ENCODE measurements around the gene PAQR9. TPM values are rescaled to one million over a fixed set of nuclear protein-coding genes. Genes with fewer than 3 reads are reported as not detected.

Gene PAQR9
- total and polyA plus RNA-seq, 10 donors, result 0.04 to 0.64 (median 0.42) TPM; not detected in 6

- TF ChIP-seq CTCF (IDR thresholded peaks at IDR 0.05 in 8 of 11, conservative IDR thresholded peaks at IDR 0.05 in 3 of 11), result no peak
- TF ChIP-seq POLR2AphosphoS5 (IDR thresholded peaks at IDR 0.05), result no peak
- WGBS, 5 donors, result 69 to 85% (median 82%) methylated on average over 3 of the region's 3 CpGs
- Histone ChIP-seq H3K27ac (no peak overlapping the region), H3K9me3 (no peaks in the 10 kb centered on the region), H3K4me3 (no peak overlapping the region), H3K27me3 (replicated peaks in 1 of 7) (peaks cover 0 to 6% (median 0%) of the 10 kb centered on the region in 7 donors), H3K36me3 (no peaks in the 10 kb centered on the region), H3K4me1 (no peaks in the 10 kb centered on the region)
- DNase-seq, result no peak
- intact Hi-C loops (cut with DNase I; ENCODE audit: low total_unique reads), result no loop called here
Observed at GRCh38 chr3:142930463-142930862, 33.0 kb downstream of the PAQR9 start.

GRCh38 chr3:142929890-142930289 is 33.6 kb downstream of the PAQR9 start:
- 65 to 94% (median 89%) methylated on average over 3 of the region's 3 CpGs for WGBS, 5 donors
- DNase-seq, result no peak
- intact Hi-C loops (cut with DNase I; ENCODE audit: low total_unique reads), result no loop called here
- Histone ChIP-seq H3K4me1 (no peaks in the 10 kb centered on the region), H3K36me3 (no peaks in the 10 kb centered on the region), H3K27me3 (replicated peaks in 1 of 7) (peaks cover 0 to 5% (median 0%) of the 10 kb centered on the region in 7 donors), H3K9me3 (no peaks in the 10 kb centered on the region), H3K4me3 (no peak overlapping the region), H3K27ac (no peak overlapping the region)
- TF ChIP-seq CTCF (IDR thresholded peaks at IDR 0.05 in 8 of 11, conservative IDR thresholded peaks at IDR 0.05 in 3 of 11) (no peak), POLR2AphosphoS5 (IDR thresholded peaks at IDR 0.05) (no peak), POLR2A (IDR thresholded peaks at IDR 0.05) (no peak)

GRCh38 chr3:142929109-142929508 is 34.4 kb downstream of the PAQR9 start:
- 9 to 27% (median 16%) methylated on average over 3 of the region's 3 CpGs for WGBS, 5 donors
- Histone ChIP-seq H3K27me3 (replicated peaks in 1 of 7) (peaks cover 0 to 5% (median 0%) of the 10 kb centered on the region in 7 donors), H3K4me1 (no peaks in the 10 kb centered on the region), H3K9me3 (peaks cover 0 to 4% (median 0%) of the 10 kb centered on the region in 8 donors), H3K36me3 (no peaks in the 10 kb centered on the region), H3K27ac (no peak overlapping the region), H3K4me3 (no peak overlapping the region)
- TF ChIP-seq POLR2A (IDR thresholded peaks at IDR 0.05), result no peak
- TF ChIP-seq CTCF (IDR thresholded peaks at IDR 0.05 in 8 of 11, conservative IDR thresholded peaks at IDR 0.05 in 3 of 11), result peak in 7 of 11 experiments; percentile 25 to 44 (median 36)
- intact Hi-C loops (cut with DNase I; ENCODE audit: low total_unique reads), result no loop called here
- no peak for DNase-seq

GRCh38 chr3:142926368-142926944 is 37.0 kb downstream of the PAQR9 start:
- H3K9me3 ChIP-seq, result peaks cover 0 to 8% (median 0%) of the 10 kb centered on the region in 8 donors
- H3K4me1 ChIP-seq, result no peaks in the 10 kb centered on the region
- H3K27ac ChIP-seq, result no peak overlapping the region
- no peaks in the 10 kb centered on the region for H3K36me3 ChIP-seq
- no peak overlapping the region for H3K4me3 ChIP-seq
- DNase-seq, result no peak
- peaks cover 0 to 5% (median 0%) of the 10 kb centered on the region in 7 donors for H3K27me3 ChIP-seq (replicated peaks in 1 of 7)
- WGBS, 5 donors, result 89 to 95% (median 91%) methylated on average over 3 of the region's 3 CpGs
- TF ChIP-seq POLR2A (IDR thresholded peaks at IDR 0.05) (no peak), CTCF (IDR thresholded peaks at IDR 0.05 in 8 of 11, conservative IDR thresholded peaks at IDR 0.05 in 3 of 11) (no peak), POLR2AphosphoS5 (IDR thresholded peaks at IDR 0.05) (no peak)
- intact Hi-C loops (cut with DNase I; ENCODE audit: low total_unique reads), result no loop called here
